ENCODE measurements around the gene CALCA. TPM values are rescaled to one million over a fixed set of nuclear protein-coding genes. Genes with fewer than 3 reads are reported as not detected.
A peak's percentile ranks its signal among the peaks of the same experiment; 100 is the strongest.
"Not testable (repeated sequence)": the region's sequence is repeated elsewhere in the genome, so short reads cannot be mapped to it uniquely, and the experiment has no call there.

The CALCA gene, protein sequence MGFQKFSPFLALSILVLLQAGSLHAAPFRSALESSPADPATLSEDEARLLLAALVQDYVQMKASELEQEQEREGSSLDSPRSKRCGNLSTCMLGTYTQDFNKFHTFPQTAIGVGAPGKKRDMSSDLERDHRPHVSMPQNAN
- total RNA-seq (2014; rRNA removed; shearing (Covaris generic)), result not detected in 2 replicates
- 0.15 TPM in 1 of 2 replicates, not detected in the other for polyA plus RNA-seq (2015; cell fraction: cytosol; rRNA removed)
- not detected in 2 replicates for polyA plus RNA-seq (2015; cell fraction: nucleus; rRNA removed)

- no peak for DNase-seq (ENCODE audit: low read depth, low spot score)
- in situ Hi-C loops (cut with HindIII; ENCODE audit: low pct_unique_long_range_greater_than_20kb, low sequenced_read_pairs), result no loop called here
Observed at GRCh38 chr11:14971865-14972580, at the start of gene CALCA. TSS of gene CALCA (minus strand) at chr11:14972351. CDS start at chr11:14971192, 1,159 bp downstream.

DNA sequence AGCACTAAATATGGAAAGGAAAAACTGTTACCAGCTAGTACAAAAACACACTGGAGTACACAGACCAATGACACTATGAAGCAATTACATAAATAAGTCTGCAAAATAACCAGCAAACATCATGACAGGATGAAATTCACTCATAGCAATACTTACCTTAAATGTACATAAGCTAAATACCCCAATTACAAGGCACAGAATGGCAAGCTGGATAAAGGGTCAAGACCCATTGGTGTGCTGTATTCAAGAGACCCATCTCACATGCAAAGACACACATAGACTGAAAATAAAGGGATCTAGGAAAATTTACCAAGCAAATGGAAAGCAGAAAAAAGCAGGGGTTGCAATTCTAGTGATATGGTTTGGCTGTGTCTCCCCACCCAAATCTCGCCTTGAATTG, 44.0 kb upstream of the CALCA start:
- DNase-seq (ENCODE audit: low read depth, low spot score), result no peak

DNA sequence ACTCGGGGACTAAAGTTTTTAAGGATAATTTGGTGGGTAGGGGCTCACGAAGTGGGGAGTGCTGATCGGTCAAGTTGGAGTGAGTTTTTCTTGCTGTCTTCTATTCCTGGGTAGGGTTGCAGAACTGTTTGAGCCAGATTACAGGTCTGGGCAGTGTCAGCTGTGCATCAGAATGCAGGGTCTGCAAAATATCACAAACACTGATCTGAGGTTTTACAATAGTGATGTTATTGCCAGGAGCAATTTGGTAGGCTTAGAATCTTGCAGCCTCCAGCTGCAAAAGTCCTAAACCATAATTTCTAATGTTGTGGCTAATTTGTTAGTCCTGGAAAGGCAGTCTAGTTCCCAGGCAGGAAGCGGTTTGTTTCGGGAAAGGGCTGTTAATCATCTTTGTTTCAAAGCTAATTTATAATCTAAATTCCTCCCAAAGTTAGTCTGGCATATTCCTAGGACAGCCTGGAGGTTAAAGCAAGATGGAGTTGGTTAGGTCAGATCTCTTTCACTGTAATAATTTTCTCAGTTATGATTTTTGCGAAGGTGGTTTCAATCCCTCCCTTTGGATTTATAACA, 39.7 kb upstream of the CALCA start:
- no peak for DNase-seq (ENCODE audit: low read depth, low spot score)
- in situ Hi-C loops (cut with HindIII; ENCODE audit: low pct_unique_long_range_greater_than_20kb, low sequenced_read_pairs), result no loop called here

More for the DNA sequence above, 44.0 kb upstream of the CALCA start:
- in situ Hi-C loops (cut with HindIII; ENCODE audit: low pct_unique_long_range_greater_than_20kb, low sequenced_read_pairs), result no loop called here

DNA sequence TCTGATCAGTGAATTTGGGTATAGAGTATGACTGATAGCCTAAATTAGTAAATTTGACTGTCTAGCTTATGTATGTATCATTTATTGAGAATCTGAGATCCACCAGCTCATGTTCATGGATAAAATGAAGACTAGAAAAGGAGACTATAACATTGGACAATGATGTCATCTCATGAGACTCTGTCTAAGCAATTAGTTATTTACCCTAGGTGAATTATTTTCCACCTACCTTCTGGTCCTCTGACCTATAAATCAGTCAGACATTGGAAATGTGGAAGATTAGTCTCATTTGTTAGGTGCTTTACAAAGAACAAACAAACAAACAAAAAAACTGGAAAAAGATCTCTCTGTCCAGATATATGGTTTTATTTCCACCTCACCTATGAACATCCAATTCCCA, 38.7 kb upstream of the CALCA start:
- DNase-seq (ENCODE audit: low read depth, low spot score), result no peak
- in situ Hi-C loops (cut with HindIII; ENCODE audit: low pct_unique_long_range_greater_than_20kb, low sequenced_read_pairs), result no loop called here

- in situ Hi-C loops (cut with HindIII; ENCODE audit: low pct_unique_long_range_greater_than_20kb, low sequenced_read_pairs), result no loop called here
- DNase-seq (ENCODE audit: low read depth, low spot score), result peak; percentile 82
Observed at GRCh38 chr11:15006139-15006759, 34.1 kb upstream of the CALCA start.

DNA sequence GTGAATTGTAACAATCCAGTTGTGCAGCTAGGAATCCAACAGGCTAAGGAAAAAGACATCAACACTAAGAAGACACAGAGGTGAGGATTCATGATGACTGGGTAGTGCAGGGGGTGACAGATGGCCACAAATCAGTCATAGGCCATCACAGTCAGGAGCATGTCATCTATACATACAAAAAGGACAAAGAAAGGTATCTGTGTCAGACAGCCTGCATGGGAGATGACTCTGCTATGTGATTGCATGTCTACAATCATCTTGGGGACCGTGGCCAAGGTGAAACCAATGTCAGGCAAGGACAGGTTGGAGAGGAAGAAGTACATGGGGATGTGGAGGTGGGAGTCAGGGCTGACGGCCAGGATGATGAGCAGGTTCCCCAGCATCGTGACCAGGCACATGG, 16.0 kb upstream of the CALCA start:
- DNase-seq (ENCODE audit: low read depth, low spot score); in situ Hi-C loops (cut with HindIII; ENCODE audit: low pct_unique_long_range_greater_than_20kb, low sequenced_read_pairs): not testable (repeated sequence)

DNA sequence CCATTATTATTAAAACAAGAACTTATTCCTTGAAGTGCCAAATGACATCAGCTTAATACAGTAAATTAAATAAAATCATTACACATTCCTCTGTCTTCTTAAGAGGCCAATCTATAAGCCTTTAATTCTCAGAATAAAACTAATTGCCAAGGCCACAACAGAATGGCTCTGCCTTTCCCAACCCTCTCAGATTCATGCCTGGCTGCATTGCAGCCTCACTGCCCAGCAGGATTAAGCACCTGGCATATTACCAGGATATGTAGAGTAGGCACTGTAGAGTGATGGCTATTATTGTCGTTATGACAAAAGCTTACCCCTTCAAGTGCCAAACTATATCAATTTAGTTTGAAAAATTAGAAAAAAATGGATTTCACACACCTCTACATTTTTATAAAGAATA, 9.4 kb upstream of the CALCA start:
- in situ Hi-C loops (cut with HindIII; ENCODE audit: low pct_unique_long_range_greater_than_20kb, low sequenced_read_pairs), result no loop called here
- no peak for DNase-seq (ENCODE audit: low read depth, low spot score)

DNA sequence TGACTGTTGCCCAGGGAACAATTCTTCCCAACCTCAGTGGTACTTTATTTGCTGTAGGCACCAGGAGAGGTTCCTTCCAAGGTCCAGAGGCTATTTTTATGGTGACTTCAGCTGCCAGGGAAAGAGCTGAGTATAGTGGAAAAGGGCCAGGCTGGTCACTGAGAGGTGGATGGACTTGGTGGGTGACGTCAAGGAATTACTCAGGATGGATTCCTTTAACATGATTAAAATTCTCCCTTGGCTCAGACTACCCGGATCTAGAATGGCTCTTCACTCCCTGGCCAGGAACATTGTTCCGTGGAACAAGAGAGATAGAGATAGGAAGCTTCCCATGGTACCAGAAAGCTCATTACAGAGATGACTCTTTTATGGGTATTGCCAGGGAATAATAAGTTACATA, 8.7 kb upstream of the CALCA start:
- in situ Hi-C loops (cut with HindIII; ENCODE audit: low pct_unique_long_range_greater_than_20kb, low sequenced_read_pairs), result no loop called here
- DNase-seq (ENCODE audit: low read depth, low spot score), result no peak

DNA sequence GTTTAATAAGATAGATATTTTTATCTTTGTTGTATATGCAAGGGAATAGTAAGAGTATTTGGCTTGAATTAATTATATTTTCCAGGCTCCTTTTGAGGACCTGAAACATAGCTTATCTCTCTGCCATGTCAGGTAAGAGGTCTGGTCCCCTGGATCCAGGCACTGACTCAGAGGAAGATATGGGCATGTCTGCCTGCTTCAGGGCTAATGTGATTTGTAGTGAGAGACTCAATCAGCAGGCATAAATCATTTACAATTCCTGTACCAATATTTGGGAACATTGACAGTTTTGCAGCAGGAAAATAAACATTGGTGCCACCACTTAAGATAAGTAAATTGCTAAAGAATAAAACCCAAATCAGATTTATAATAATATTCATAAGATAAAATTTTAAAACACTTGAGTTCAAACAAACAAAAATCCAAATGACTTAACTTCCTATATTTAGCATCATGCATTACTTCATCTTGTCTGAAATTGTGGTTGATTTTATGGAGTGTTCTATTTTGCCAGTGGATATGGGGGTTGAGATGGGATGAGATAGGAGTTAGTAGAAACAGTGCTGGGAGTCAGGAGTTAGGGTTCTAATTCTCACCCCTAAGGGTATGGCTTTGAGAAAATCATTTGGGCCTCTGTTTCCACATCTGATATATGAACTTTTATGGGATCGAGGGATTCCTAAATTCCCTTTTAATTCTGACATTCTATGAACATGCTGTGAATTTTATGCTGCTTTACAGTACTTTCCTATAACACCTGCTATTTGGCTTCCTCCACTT, 5.1 kb upstream of the CALCA start:
- no peak for DNase-seq (ENCODE audit: low read depth, low spot score)
- in situ Hi-C loops (cut with HindIII; ENCODE audit: low pct_unique_long_range_greater_than_20kb, low sequenced_read_pairs), result no loop called here

DNA sequence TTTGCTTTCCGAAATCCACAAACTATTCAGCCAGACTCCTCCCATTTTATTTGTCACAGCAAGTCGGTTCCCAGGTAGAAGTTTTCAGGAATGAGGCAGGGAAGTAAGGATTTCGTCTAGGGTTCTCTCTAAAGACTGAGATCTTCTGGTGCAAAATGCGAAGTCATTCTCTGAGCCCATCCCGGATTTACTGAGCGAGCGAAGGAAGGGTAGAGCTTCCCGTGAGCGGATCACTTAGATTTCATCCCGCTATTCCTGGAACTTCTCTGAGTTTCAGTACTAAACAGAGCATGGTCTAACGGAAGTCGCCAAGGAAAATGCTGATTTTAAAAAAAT, 3.1 kb upstream of the CALCA start:
- in situ Hi-C loops (cut with HindIII; ENCODE audit: low pct_unique_long_range_greater_than_20kb, low sequenced_read_pairs), result no loop called here
- DNase-seq (ENCODE audit: low read depth, low spot score), result peak; percentile 13

DNA sequence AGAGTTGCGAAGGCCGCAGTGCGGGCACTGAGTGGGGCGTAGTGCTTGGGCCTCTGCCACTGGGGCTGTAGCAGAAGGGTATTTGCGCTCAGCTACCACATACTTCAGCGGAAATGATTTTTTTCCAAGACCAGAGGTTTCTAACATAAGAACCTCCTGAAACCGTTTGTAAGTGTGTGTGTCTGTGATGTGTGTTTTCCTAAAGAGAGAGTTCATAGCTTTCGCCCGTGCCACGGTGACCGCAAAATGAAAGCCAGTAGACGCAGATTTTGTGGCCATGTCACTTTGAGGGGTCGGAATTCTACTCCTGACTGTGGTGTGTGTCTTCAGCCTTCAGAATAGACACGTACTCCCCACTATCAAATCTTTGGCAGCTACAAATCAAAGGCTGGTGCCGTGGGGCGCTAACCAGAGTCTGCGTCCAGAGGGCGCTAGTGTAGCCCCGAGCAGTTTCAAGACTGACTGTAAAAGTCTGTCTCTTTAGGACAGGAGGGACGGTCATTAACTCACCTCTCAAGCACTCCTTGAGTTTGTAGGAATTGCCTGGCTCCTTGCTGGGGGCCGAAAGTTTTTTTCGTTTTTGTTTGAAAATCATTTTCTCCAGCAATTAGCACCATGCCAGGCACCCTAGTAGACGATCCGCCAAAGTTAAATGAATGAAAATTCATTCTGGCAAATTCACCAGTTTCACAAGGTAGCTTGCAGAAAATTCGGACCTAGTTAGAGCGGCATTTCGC, 2.5 kb upstream of the CALCA start:
- in situ Hi-C loops (cut with HindIII; ENCODE audit: low pct_unique_long_range_greater_than_20kb, low sequenced_read_pairs), result no loop called here
- DNase-seq (ENCODE audit: low read depth, low spot score), result peak; percentile 60

DNA sequence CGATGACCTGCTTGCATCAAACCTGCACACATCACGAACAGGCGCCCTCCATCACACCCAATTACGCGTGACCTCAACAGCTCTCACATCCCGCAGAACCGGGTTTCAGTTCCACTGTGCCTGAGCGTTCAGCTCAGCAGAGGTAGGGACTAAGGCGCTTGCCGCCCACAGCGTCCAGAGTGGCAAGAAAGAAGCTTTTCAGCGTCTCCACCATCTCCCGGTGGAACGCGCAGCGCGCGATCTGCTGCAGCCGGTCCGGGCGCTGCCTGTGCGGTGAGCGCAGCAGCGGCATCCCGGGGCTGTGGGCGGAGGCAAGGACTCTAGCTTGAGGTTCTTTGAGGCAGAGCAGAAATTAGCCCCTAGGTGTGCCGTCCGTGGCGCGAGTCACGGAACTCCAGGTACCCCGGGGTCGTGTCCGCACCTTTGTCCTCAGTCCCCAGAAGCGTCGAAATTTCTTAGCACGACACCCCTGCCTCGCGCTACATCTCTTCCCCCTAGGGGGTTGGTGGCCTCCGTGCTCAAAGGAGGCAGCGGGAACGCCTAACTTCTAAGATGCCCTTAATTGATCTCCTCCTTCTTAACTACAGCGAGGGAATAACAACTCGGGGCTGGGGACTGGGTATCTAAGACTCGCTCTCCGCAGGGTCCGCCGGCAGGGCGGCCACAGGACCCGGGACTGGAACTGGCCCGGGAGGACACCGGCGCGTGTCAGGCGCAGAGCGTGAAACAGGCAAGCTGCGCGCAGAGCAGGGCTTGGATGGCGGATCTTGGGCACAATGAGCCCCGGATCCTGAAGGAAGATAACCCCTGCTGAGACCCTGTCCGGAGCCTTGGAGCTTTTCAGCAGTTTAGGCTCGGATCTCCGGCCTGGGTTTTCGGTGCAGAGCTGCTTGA, 1.7 kb upstream of the CALCA start:
- DNase-seq (ENCODE audit: low read depth, low spot score), result no peak

GRCh38 chr11:14972581-14973495, 687 bp upstream of the CALCA start:
- in situ Hi-C loops (cut with HindIII; ENCODE audit: low pct_unique_long_range_greater_than_20kb, low sequenced_read_pairs), result no loop called here
- DNase-seq (ENCODE audit: low read depth, low spot score), result no peak

More for the DNA sequence above, 1.7 kb upstream of the CALCA start:
- in situ Hi-C loops (cut with HindIII; ENCODE audit: low pct_unique_long_range_greater_than_20kb, low sequenced_read_pairs), result no loop called here

GRCh38 chr11:14969901-14970323, 2.2 kb downstream of the CALCA start:
- in situ Hi-C loops (cut with HindIII; ENCODE audit: low pct_unique_long_range_greater_than_20kb, low sequenced_read_pairs), result no loop called here
- DNase-seq (ENCODE audit: low read depth, low spot score), result peak; percentile 68

- DNase-seq (ENCODE audit: low read depth, low spot score), result no peak
- in situ Hi-C loops (cut with HindIII; ENCODE audit: low pct_unique_long_range_greater_than_20kb, low sequenced_read_pairs), result no loop called here
Observed at GRCh38 chr11:14967581-14968243, 4.4 kb downstream of the CALCA start.

All from SK-MEL-5 (cell line).